Measurements from ENCODE around the gene ERG.

ERG gene

GRCh38 chr21:38439957-38440356 lies 58.3 kb downstream of the ERG start:
- WGBS (ENCODE audit: insufficient coverage, insufficient read length): no CpG with 5 or more reads among the region's 5 CpGs
- no peak for DNase-seq (ENCODE audit: low read depth, low spot score)
- no peaks in the 10 kb centered on the region for H3K9me3 ChIP-seq (ENCODE audit: control insufficient read depth, insufficient read depth, low read length)
- no peaks in the 10 kb centered on the region for H3K27me3 ChIP-seq (ENCODE audit: control insufficient read depth, insufficient read depth, low read length)
- no peaks in the 10 kb centered on the region for H3K36me3 ChIP-seq (ENCODE audit: control insufficient read depth, insufficient read depth, low read length)
- H3K4me1 ChIP-seq (ENCODE audit: control insufficient read depth, insufficient read depth, low read length): no peaks in the 10 kb centered on the region
- H3K27ac ChIP-seq (ENCODE audit: low read length): no peak overlapping the region
- no peak overlapping the region for H3K4me3 ChIP-seq (ENCODE audit: low read length)

DNA sequence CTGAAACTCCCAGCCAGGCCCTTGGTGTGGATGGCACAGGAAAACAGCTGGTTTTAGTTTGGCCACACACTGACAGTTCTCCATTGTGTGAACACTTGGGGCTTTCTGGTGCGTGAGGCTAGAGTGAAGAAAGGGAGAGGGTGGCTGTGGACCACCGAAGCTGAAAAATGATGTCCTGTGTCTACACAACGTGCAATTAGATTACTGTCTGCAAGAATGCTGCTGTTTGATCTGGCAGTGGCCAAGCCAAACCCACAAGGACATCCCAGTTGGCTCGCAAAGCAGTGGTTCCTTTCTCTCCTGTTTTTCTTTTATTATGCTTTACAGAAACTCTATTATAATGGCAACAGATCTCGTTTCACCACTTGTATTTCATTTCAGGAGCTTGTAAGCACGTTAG lies 58.9 kb downstream of the ERG start:
- Histone ChIP-seq H3K36me3 (ENCODE audit: control insufficient read depth, insufficient read depth, low read length) (no peaks in the 10 kb centered on the region), H3K27ac (ENCODE audit: low read length) (no peak overlapping the region), H3K27me3 (ENCODE audit: control insufficient read depth, insufficient read depth, low read length) (no peaks in the 10 kb centered on the region), H3K9me3 (ENCODE audit: control insufficient read depth, insufficient read depth, low read length) (no peaks in the 10 kb centered on the region), H3K4me1 (ENCODE audit: control insufficient read depth, insufficient read depth, low read length) (no peaks in the 10 kb centered on the region), H3K4me3 (ENCODE audit: low read length) (no peak overlapping the region)
- no peak for DNase-seq (ENCODE audit: low read depth, low spot score)
- no CpG with 5 or more reads among the region's 6 CpGs for WGBS (ENCODE audit: insufficient coverage, insufficient read length)

- no peaks in the 10 kb centered on the region for H3K4me1 ChIP-seq (ENCODE audit: control insufficient read depth, insufficient read depth, low read length)
- WGBS (ENCODE audit: insufficient coverage, insufficient read length): no CpG with 5 or more reads among the region's 11 CpGs
- no peak for DNase-seq (ENCODE audit: low read depth, low spot score)
Observed at GRCh38 chr21:38438462-38438893, 59.8 kb downstream of the ERG start.

DNA sequence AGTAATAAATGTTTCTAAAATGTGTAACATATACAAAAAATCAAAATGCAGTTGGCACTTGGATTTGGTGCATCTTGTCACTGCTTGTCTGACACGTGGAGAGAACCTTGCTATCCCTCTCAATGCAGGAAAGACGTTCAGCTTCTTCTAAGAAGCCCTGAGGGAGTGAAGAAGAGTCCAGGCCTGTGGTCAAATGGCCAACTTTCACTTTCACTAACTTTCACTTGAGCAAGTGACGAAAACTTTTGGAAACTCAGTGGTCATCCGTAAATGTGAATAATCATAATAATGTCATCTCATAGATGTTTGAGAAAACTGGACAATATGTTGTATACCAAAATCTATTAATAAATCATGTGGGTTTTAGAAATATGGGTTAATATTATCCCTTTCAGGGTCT lies 61.9 kb downstream of the ERG start:
- Histone ChIP-seq H3K4me1 (ENCODE audit: control insufficient read depth, insufficient read depth, low read length) (no peaks in the 10 kb centered on the region), H3K4me3 (ENCODE audit: low read length) (no peak overlapping the region), H3K9me3 (ENCODE audit: control insufficient read depth, insufficient read depth, low read length) (no peaks in the 10 kb centered on the region), H3K27me3 (ENCODE audit: control insufficient read depth, insufficient read depth, low read length) (no peaks in the 10 kb centered on the region), H3K36me3 (ENCODE audit: control insufficient read depth, insufficient read depth, low read length) (no peaks in the 10 kb centered on the region), H3K27ac (ENCODE audit: low read length) (no peak overlapping the region)
- DNase-seq (ENCODE audit: low read depth, low spot score): no peak
- no CpG with 5 or more reads among the region's 4 CpGs for WGBS (ENCODE audit: insufficient coverage, insufficient read length)

More at GRCh38 chr21:38438462-38438893, 59.8 kb downstream of the ERG start:
- Histone ChIP-seq H3K27me3 (ENCODE audit: control insufficient read depth, insufficient read depth, low read length) (no peaks in the 10 kb centered on the region), H3K27ac (ENCODE audit: low read length) (no peak overlapping the region), H3K9me3 (ENCODE audit: control insufficient read depth, insufficient read depth, low read length) (no peaks in the 10 kb centered on the region), H3K36me3 (ENCODE audit: control insufficient read depth, insufficient read depth, low read length) (no peaks in the 10 kb centered on the region), H3K4me3 (ENCODE audit: low read length) (no peak overlapping the region)

DNA sequence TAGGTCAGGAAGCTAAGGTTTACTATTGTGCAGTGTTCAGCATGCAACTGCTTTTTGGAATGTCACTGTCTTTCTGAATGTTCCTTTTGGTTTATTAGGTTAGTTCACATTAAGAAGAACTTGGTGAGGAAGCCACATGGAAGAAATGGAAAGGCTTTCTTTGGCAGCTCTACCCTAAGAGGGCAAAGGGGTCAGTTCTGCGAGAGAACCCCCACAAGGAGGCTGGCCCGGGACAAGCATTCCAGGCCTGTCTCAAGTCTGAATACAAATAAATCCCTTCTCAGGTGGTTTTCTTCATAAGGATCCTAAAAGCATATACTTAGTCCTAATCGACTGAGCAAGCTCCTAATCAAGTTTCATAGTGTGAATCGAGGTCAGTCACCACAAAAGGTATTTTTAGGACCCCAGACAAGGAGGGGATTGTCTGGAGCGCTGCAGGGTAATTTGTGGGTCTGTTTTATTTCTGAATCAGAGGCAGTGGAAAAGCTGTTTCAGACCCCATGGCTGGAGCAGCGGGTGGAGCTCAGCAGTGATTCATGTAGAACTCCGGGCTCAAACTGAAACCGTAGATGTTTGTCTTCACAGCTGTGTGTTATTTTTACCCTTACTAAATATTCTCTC lies 63.3 kb downstream of the ERG start:
- no peaks in the 10 kb centered on the region for H3K9me3 ChIP-seq (ENCODE audit: control insufficient read depth, insufficient read depth, low read length)
- no peak overlapping the region for H3K4me3 ChIP-seq (ENCODE audit: low read length)
- whole genome bisulfite sequencing (ENCODE audit: insufficient coverage, insufficient read length): no CpG with 5 or more reads among the region's 8 CpGs
- DNase-seq (ENCODE audit: low read depth, low spot score): no peak
- no peaks in the 10 kb centered on the region for H3K27me3 ChIP-seq (ENCODE audit: control insufficient read depth, insufficient read depth, low read length)
- H3K27ac ChIP-seq (ENCODE audit: low read length): no peak overlapping the region
- H3K36me3 ChIP-seq (ENCODE audit: control insufficient read depth, insufficient read depth, low read length): no peaks in the 10 kb centered on the region
- H3K4me1 ChIP-seq (ENCODE audit: control insufficient read depth, insufficient read depth, low read length): no peaks in the 10 kb centered on the region

- H3K36me3 ChIP-seq (ENCODE audit: control insufficient read depth, insufficient read depth, low read length): no peaks in the 10 kb centered on the region
- no peaks in the 10 kb centered on the region for H3K9me3 ChIP-seq (ENCODE audit: control insufficient read depth, insufficient read depth, low read length)
- DNase-seq (ENCODE audit: low read depth, low spot score): no peak
- WGBS (ENCODE audit: insufficient coverage, insufficient read length): no CpG with 5 or more reads among the region's 8 CpGs
- no peak overlapping the region for H3K27ac ChIP-seq (ENCODE audit: low read length)
- H3K4me3 ChIP-seq (ENCODE audit: low read length): no peak overlapping the region
- no peaks in the 10 kb centered on the region for H3K27me3 ChIP-seq (ENCODE audit: control insufficient read depth, insufficient read depth, low read length)
- no peaks in the 10 kb centered on the region for H3K4me1 ChIP-seq (ENCODE audit: control insufficient read depth, insufficient read depth, low read length)
Observed at GRCh38 chr21:38433471-38433870, 64.8 kb downstream of the ERG start.

GRCh38 chr21:38430401-38430984 lies 67.8 kb downstream of the ERG start:
- Histone ChIP-seq H3K9me3 (ENCODE audit: control insufficient read depth, insufficient read depth, low read length) (no peaks in the 10 kb centered on the region), H3K27me3 (ENCODE audit: control insufficient read depth, insufficient read depth, low read length) (no peaks in the 10 kb centered on the region), H3K4me3 (ENCODE audit: low read length) (no peak overlapping the region), H3K36me3 (ENCODE audit: control insufficient read depth, insufficient read depth, low read length) (no peaks in the 10 kb centered on the region), H3K4me1 (ENCODE audit: control insufficient read depth, insufficient read depth, low read length) (no peaks in the 10 kb centered on the region), H3K27ac (ENCODE audit: low read length) (no peak overlapping the region)
- no peak for DNase-seq (ENCODE audit: low read depth, low spot score)

GRCh38 chr21:38429011-38429410 lies 69.3 kb downstream of the ERG start:
- H3K36me3 ChIP-seq (ENCODE audit: control insufficient read depth, insufficient read depth, low read length): no peaks in the 10 kb centered on the region
- no peaks in the 10 kb centered on the region for H3K9me3 ChIP-seq (ENCODE audit: control insufficient read depth, insufficient read depth, low read length)
- H3K4me3 ChIP-seq (ENCODE audit: low read length): no peak overlapping the region
- DNase-seq (ENCODE audit: low read depth, low spot score): no peak
- H3K27ac ChIP-seq (ENCODE audit: low read length): no peak overlapping the region
- no peaks in the 10 kb centered on the region for H3K27me3 ChIP-seq (ENCODE audit: control insufficient read depth, insufficient read depth, low read length)
- no peaks in the 10 kb centered on the region for H3K4me1 ChIP-seq (ENCODE audit: control insufficient read depth, insufficient read depth, low read length)
- no CpG with 5 or more reads among the region's 2 CpGs for WGBS (ENCODE audit: insufficient coverage, insufficient read length)

- Histone ChIP-seq H3K27me3 (ENCODE audit: control insufficient read depth, insufficient read depth, low read length) (no peaks in the 10 kb centered on the region), H3K9me3 (ENCODE audit: control insufficient read depth, insufficient read depth, low read length) (no peaks in the 10 kb centered on the region), H3K4me1 (ENCODE audit: control insufficient read depth, insufficient read depth, low read length) (no peaks in the 10 kb centered on the region), H3K4me3 (ENCODE audit: low read length) (no peak overlapping the region), H3K27ac (ENCODE audit: low read length) (no peak overlapping the region), H3K36me3 (ENCODE audit: control insufficient read depth, insufficient read depth, low read length) (no peaks in the 10 kb centered on the region)
- DNase-seq (ENCODE audit: low read depth, low spot score): no peak
- WGBS (ENCODE audit: insufficient coverage, insufficient read length): no CpG with 5 or more reads among the region's 7 CpGs
Observed at GRCh38 chr21:38428211-38428610, 70.1 kb downstream of the ERG start.

DNA sequence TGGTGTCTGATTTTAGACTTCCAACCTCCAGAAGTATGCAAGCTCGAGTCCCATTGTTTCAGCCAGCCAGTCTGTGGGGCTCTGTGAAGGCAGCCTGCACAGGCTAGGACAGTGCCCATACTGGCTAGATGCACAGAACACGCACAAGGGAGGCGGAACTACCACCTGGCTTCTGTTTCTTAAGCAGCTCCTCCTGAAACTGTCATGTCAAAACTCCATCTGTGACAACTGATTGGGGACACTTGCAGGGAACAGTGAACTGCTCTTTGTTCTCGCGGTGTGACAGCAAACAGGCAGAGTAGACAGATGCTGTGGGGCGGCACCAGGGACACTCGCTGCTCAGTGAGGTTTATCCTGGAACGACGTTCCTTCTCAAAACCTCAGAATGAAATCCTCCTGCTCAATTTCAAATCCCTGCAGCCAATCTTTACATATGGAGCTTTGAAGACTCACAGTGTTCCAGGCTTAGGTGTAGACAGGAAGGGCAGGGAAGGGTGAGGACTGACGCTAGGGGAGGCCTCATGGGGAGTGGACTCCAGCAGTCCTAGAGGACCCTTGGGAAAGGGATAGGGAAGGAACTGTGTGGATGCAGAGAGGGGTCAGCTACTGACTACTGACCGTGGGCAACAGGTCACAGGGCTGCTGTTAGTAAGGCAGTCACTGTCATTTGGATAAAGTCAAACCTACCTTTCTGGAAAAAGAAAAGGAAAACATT lies 73.8 kb downstream of the ERG start:
- Histone ChIP-seq H3K4me1 (ENCODE audit: control insufficient read depth, insufficient read depth, low read length) (no peaks in the 10 kb centered on the region), H3K4me3 (ENCODE audit: low read length) (no peak overlapping the region), H3K9me3 (ENCODE audit: control insufficient read depth, insufficient read depth, low read length) (no peaks in the 10 kb centered on the region), H3K27me3 (ENCODE audit: control insufficient read depth, insufficient read depth, low read length) (no peaks in the 10 kb centered on the region), H3K36me3 (ENCODE audit: control insufficient read depth, insufficient read depth, low read length) (no peaks in the 10 kb centered on the region), H3K27ac (ENCODE audit: low read length) (no peak overlapping the region)
- DNase-seq (ENCODE audit: low read depth, low spot score): no peak
- WGBS (ENCODE audit: insufficient coverage, insufficient read length): no CpG with 5 or more reads among the region's 11 CpGs

- no CpG with 5 or more reads among the region's 5 CpGs for WGBS (ENCODE audit: insufficient coverage, insufficient read length)
Observed at GRCh38 chr21:38422082-38422481, 76.2 kb downstream of the ERG start.

More at GRCh38 chr21:38422082-38422481, 76.2 kb downstream of the ERG start:
- no peak for DNase-seq (ENCODE audit: low read depth, low spot score)
- Histone ChIP-seq H3K9me3 (ENCODE audit: control insufficient read depth, insufficient read depth, low read length) (no peaks in the 10 kb centered on the region), H3K27ac (ENCODE audit: low read length) (no peak overlapping the region), H3K27me3 (ENCODE audit: control insufficient read depth, insufficient read depth, low read length) (no peaks in the 10 kb centered on the region), H3K4me3 (ENCODE audit: low read length) (no peak overlapping the region), H3K36me3 (ENCODE audit: control insufficient read depth, insufficient read depth, low read length) (no peaks in the 10 kb centered on the region), H3K4me1 (ENCODE audit: control insufficient read depth, insufficient read depth, low read length) (no peaks in the 10 kb centered on the region)

Measured in iPS DF 6.9 (cell line).